HG03060 (cell line): ENCODE results near the gene IDI2.

ENCODE experiments used
- ATAC-seq: cut with Tn5 transposase; IDR thresholded peaks from one replicate; pipeline ENCODE4 v1.9.1; 2021; ENCODE audit warnings: low read depth, moderate number of reproducible peaks; ENCODE audit not compliant: unreplicated experiment

IDI2 gene

GRCh38 chr10:986137-986825 is 39.4 kb downstream of the IDI2 start:
- no peak for ATAC-seq

- no peak for ATAC-seq
These were observed 40.3 kb downstream of the IDI2 start for GRCh38 chr10:985361-985760.

GRCh38 chr10:983971-984655 is 41.5 kb downstream of the IDI2 start:
- ATAC-seq, result no peak

- no peak for ATAC-seq
These were observed 42.3 kb downstream of the IDI2 start for GRCh38 chr10:983401-983800.

- no peak for ATAC-seq
These were observed 45.1 kb downstream of the IDI2 start for GRCh38 chr10:980468-981093.

- no peak for ATAC-seq
These were observed 46.7 kb downstream of the IDI2 start for GRCh38 chr10:978826-979421.

- no peak for ATAC-seq
These were observed 49.3 kb downstream of the IDI2 start for GRCh38 chr10:976316-976715.

GRCh38 chr10:974785-975074 is 50.9 kb downstream of the IDI2 start:
- ATAC-seq, result no peak

GRCh38 chr10:974038-974784 is 51.4 kb downstream of the IDI2 start:
- ATAC-seq, result no peak

GRCh38 chr10:972763-973162 is 52.9 kb downstream of the IDI2 start:
- ATAC-seq, result no peak

- ATAC-seq, result no peak
These were observed 54.0 kb downstream of the IDI2 start for GRCh38 chr10:971613-972012.

- ATAC-seq, result no peak
These were observed 54.5 kb downstream of the IDI2 start for GRCh38 chr10:971150-971542.

GRCh38 chr10:970311-971149 is 55.1 kb downstream of the IDI2 start:
- ATAC-seq, result no peak

- no peak for ATAC-seq
These were observed 56.0 kb downstream of the IDI2 start for GRCh38 chr10:969473-970150.
